Brain microvascular endothelial cell (primary cell): Measurements from ENCODE around the gene DNAJC16.

Experiments
- DNase-seq: peaks from one replicate; pipeline ENCODE4 v3.0.0-alpha.2; 2020
- H3K27ac ChIP-seq: fragments of 250-450 bp; sonication (Bioruptor Pico); 2 replicates; pipeline ENCODE4 v1.5.1; 2020; ENCODE audit warnings: mild to moderate bottlenecking, moderate library complexity
- H3K27me3 ChIP-seq: fragments of 250-450 bp; sonication (Bioruptor Pico); replicated peaks from 2 replicates; pipeline ENCODE4 v1.5.1; 2020; ENCODE audit warnings: mild to moderate bottlenecking
- H3K36me3 ChIP-seq: fragments of 250-450 bp; sonication (Bioruptor Pico); replicated peaks from 2 replicates; pipeline ENCODE4 v1.5.1; 2020; ENCODE audit warnings: mild to moderate bottlenecking
- H3K4me3 ChIP-seq: 2 replicates; pipeline ENCODE4 v1.5.1; 2011; ENCODE audit warnings: low read depth, mild to moderate bottlenecking, control low read depth, low read length, moderate library complexity
- in situ Hi-C: cut with HindIII; loops from 2 replicates; pipeline ENCODE4 v1.10.0; 2017; ENCODE audit warnings: low sequenced_read_pairs, low pct_ligation_motif_present
- TF ChIP-seq, protein P1 (sequence below): IDR thresholded peaks from 2 replicates; pipeline ENCODE4 v1.5.1; 2011; ENCODE audit warnings: low read depth, mild to moderate bottlenecking, moderate library complexity, low read length, control low read depth, inconsistent platforms; ENCODE audit errors: missing control alignments

DNAJC16 gene

GRCh38 chr1:15523104-15524020 lies 3.3 kb upstream of the DNAJC16 start:
- in situ Hi-C loops, result no loop called here
- peak overlapping the region; percentile 62 for H3K27ac ChIP-seq
- TF ChIP-seq, protein P1, sequence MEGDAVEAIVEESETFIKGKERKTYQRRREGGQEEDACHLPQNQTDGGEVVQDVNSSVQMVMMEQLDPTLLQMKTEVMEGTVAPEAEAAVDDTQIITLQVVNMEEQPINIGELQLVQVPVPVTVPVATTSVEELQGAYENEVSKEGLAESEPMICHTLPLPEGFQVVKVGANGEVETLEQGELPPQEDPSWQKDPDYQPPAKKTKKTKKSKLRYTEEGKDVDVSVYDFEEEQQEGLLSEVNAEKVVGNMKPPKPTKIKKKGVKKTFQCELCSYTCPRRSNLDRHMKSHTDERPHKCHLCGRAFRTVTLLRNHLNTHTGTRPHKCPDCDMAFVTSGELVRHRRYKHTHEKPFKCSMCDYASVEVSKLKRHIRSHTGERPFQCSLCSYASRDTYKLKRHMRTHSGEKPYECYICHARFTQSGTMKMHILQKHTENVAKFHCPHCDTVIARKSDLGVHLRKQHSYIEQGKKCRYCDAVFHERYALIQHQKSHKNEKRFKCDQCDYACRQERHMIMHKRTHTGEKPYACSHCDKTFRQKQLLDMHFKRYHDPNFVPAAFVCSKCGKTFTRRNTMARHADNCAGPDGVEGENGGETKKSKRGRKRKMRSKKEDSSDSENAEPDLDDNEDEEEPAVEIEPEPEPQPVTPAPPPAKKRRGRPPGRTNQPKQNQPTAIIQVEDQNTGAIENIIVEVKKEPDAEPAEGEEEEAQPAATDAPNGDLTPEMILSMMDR, result no peak
- H3K27me3 ChIP-seq, result no peaks in the 10 kb centered on the region
- peak overlapping the region; percentile 68 for H3K4me3 ChIP-seq
- DNase-seq, result no peak
- no peaks in the 10 kb centered on the region for H3K36me3 ChIP-seq

DNA sequence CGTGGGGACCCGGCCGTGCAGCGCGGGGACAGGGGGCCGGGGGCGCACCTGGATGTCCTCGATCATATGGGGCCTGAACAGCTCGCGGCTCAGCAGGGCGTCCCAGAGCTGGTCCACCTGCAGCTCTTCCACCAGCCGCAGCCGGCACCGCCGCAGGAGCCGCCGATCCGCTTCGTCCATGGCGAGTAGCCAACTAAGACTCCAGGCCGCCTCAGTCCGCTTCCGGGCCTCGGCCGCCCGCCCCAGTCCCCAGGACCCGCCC lies 2.7 kb upstream of the DNAJC16 start, which contains the start of gene CASP9:
TSS of gene CASP9 (minus strand) at position 195 of the 262 bp plus-strand sequence. CDS start at position 180, 15 bp downstream.
- peak within 1 kb of the TSS; percentile 98 for H3K27ac ChIP-seq
- in situ Hi-C loops, result no loop called here
- peak within 1 kb of the TSS; percentile 74 for H3K4me3 ChIP-seq
- DNase-seq, result no peak
- H3K27me3 ChIP-seq, result no peaks in the 10 kb centered on the region
- TF ChIP-seq, protein P1, result no peak
- H3K36me3 ChIP-seq, result no peaks in the 10 kb centered on the region

GRCh38 chr1:15524283-15525049 lies 2.2 kb upstream of the DNAJC16 start:
- in situ Hi-C loops, result no loop called here
- TF ChIP-seq, protein P1, result no peak
- peak; percentile 97 for DNase-seq

DNA sequence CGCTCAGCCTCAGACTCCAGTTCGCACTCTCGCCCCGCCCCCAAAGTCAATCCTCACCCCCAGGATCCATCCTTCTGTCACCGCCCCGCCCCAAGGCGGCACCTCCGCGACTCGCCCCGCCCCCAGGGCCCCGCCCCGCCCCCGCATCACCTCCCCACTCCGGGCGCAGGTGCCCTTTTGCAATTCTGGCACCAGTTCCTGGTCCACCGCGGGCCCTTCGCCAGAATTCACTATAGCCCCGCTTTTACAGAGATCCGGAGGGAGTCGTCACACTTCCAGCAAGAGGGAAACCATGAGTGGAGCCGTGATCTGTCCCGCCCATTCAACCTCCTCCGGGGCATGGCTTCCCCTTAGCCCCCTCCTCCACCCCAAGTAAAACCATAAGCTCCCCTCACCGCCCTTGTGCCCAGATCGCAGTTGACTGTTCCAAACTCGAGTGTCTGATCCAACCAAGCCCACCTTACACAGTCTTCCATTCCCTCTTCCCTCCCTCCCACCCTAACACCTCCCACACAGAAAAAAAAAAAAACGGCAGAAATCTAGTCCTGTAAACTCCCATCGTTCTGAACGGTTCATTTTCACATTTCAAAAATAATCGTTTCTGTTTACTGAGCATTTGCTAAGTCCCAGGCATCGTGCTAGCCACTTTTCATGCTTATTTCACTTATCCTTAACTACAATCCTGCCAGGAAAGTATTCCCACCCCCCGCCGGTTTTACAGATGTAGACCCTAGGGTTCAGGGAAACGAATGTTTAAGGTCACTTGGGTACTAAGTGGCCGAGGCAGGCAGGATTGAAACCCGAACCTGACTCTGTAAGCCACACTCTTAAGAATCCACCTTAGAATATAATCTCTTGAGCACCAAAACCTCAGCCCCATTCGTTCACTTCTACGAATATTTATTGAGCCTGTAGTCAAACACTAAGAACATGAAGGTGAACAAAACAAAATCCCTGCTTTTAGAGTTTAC lies 1.3 kb upstream of the DNAJC16 start:
- in situ Hi-C loops, result no loop called here
- DNase-seq, result no peak
- Histone ChIP-seq H3K36me3 (no peaks in the 10 kb centered on the region), H3K27me3 (no peaks in the 10 kb centered on the region), H3K4me3 (peak overlapping the region; percentile 74), H3K27ac (peak overlapping the region; percentile 87)
- TF ChIP-seq, protein P1, result no peak

More at GRCh38 chr1:15524283-15525049, 2.2 kb upstream of the DNAJC16 start:
- H3K27me3 ChIP-seq, result no peaks in the 10 kb centered on the region
- no peaks in the 10 kb centered on the region for H3K36me3 ChIP-seq
- peak overlapping the region; percentile 72 for H3K4me3 ChIP-seq
- H3K27ac ChIP-seq, result peak overlapping the region; percentile 98

GRCh38 chr1:15526021-15526489 lies 593 bp upstream of the DNAJC16 start:
- Histone ChIP-seq H3K36me3 (no peaks in the 10 kb centered on the region), H3K27me3 (no peaks in the 10 kb centered on the region), H3K4me3 (peak overlapping the region; percentile 86), H3K27ac (peak overlapping the region; percentile 87)
- no peak for DNase-seq
- TF ChIP-seq, protein P1, result no peak
- in situ Hi-C loops, result no loop called here
